GM21737 (cell line): Measurements from ENCODE around the gene ORAI3.
A peak's percentile ranks its signal among the peaks of the same experiment; 100 is the strongest.
"Not testable (repeated sequence)": the region's sequence is repeated elsewhere in the genome, so short reads cannot be mapped to it uniquely, and the experiment has no call there.

Source experiments
- ATAC-seq: cut with Tn5 transposase; IDR thresholded peaks from one replicate; pipeline ENCODE4 v1.9.1; 2021; ENCODE audit warnings: mild to moderate bottlenecking, moderate library complexity; ENCODE audit not compliant: unreplicated experiment

ORAI3 gene

GRCh38 chr16:30923554-30924075 lies 25.3 kb upstream of the ORAI3 start, which contains the start of gene FBXL19:
FBXL19 (plus strand) TSS chr16:30923572; CDS start chr16:30925755, 2,183 bp downstream.
- no peak for ATAC-seq

GRCh38 chr16:30924076-30924912 lies 24.6 kb upstream of the ORAI3 start:
- no peak for ATAC-seq

GRCh38 chr16:30924913-30925631 lies 23.8 kb upstream of the ORAI3 start:
- ATAC-seq = no peak

- ATAC-seq = no peak
Observed at GRCh38 chr16:30925632-30925987, 23.3 kb upstream of the ORAI3 start.

- ATAC-seq = no peak
Observed at GRCh38 chr16:30925995-30926811, 22.7 kb upstream of the ORAI3 start.

GRCh38 chr16:30926937-30927788 lies 21.7 kb upstream of the ORAI3 start:
- ATAC-seq = no peak

- no peak for ATAC-seq
Observed at GRCh38 chr16:30927789-30928378, 21.0 kb upstream of the ORAI3 start.

GRCh38 chr16:30928390-30928789 lies 20.5 kb upstream of the ORAI3 start:
- no peak for ATAC-seq

GRCh38 chr16:30929167-30929566 lies 19.7 kb upstream of the ORAI3 start:
- no peak for ATAC-seq

GRCh38 chr16:30930160-30930571 lies 18.7 kb upstream of the ORAI3 start:
- ATAC-seq = no peak

- no peak for ATAC-seq
Observed at GRCh38 chr16:30931068-30931650, 17.7 kb upstream of the ORAI3 start.

GRCh38 chr16:30934827-30935557 lies 13.9 kb upstream of the ORAI3 start:
- ATAC-seq = no peak

GRCh38 chr16:30937692-30938091 lies 11.2 kb upstream of the ORAI3 start:
- no peak for ATAC-seq

GRCh38 chr16:30939571-30939970 lies 9.3 kb upstream of the ORAI3 start:
- ATAC-seq = not testable (repeated sequence)

GRCh38 chr16:30941600-30942425 lies 7.1 kb upstream of the ORAI3 start:
- ATAC-seq = peak; percentile 78

- ATAC-seq = no peak
Observed at GRCh38 chr16:30942426-30942806, 6.5 kb upstream of the ORAI3 start.

GRCh38 chr16:30944352-30944751 lies 4.5 kb upstream of the ORAI3 start:
- no peak for ATAC-seq
